Measurements from ENCODE around the gene PTPRT. TPM values are rescaled to one million over a fixed set of nuclear protein-coding genes. Genes with fewer than 3 reads are reported as not detected.

The PTPRT gene
- total RNA-seq, 1 experiment from 2014 or later = 0.13 TPM

GRCh38 chr20:42875581-42875980, 314.1 kb downstream of the PTPRT start:
- Histone ChIP-seq H3K79me1 (ENCODE audit: insufficient read depth, low read depth, low read length, poor library complexity, severe bottlenecking) (no peaks in the 10 kb centered on the region), H3K23ac (ENCODE audit: insufficient read length, low read depth, low read length) (no peak overlapping the region), H4K8ac (replicated peaks; ENCODE audit: insufficient read length, low read depth, low read length) (no peak overlapping the region), H3T11ph (ENCODE audit: low read length) (no peak overlapping the region), H3K9me3 (ENCODE audit: control insufficient read depth, low read depth, low read length) (no peaks in the 10 kb centered on the region), H2AK5ac (ENCODE audit: insufficient read length, low read length) (no peak overlapping the region), H2BK5ac (ENCODE audit: insufficient read length, low read length) (no peak overlapping the region), H4K5ac (ENCODE audit: insufficient read length, low read depth, low read length) (no peak overlapping the region), H2BK12ac (ENCODE audit: insufficient read length, low read depth, low read length) (no peak overlapping the region), H3K23me2 (ENCODE audit: insufficient read length, low read depth, low read length, poor library complexity, severe bottlenecking) (no peaks in the 10 kb centered on the region), H3K4me2 (ENCODE audit: insufficient read depth, insufficient read length, low read length) (no peak overlapping the region), H2BK15ac (ENCODE audit: low read depth, low read length) (no peak overlapping the region), H3K14ac (ENCODE audit: insufficient read depth, low read length) (no peak overlapping the region), H3K4ac (ENCODE audit: low read depth, low read length) (no peak overlapping the region), H2AFZ (ENCODE audit: low read length) (no peak overlapping the region), H2BK20ac (ENCODE audit: low read depth, low read length, poor library complexity, severe bottlenecking) (no peak overlapping the region), H3K56ac (ENCODE audit: insufficient read length, low read depth, low read length) (no peak overlapping the region), H3K79me2 (ENCODE audit: insufficient read depth, low read length) (no peaks in the 10 kb centered on the region), H3K4me1 (ENCODE audit: insufficient read depth, low read length) (no peaks in the 10 kb centered on the region), H3K18ac (ENCODE audit: insufficient read length, low read depth, low read length) (no peak overlapping the region), H3K27me3 (ENCODE audit: insufficient read depth, low read length) (no peaks in the 10 kb centered on the region), H2BK120ac (ENCODE audit: low read depth, low read length, poor library complexity, severe bottlenecking) (no peak overlapping the region), H4K91ac (ENCODE audit: insufficient read length, low read depth, low read length) (no peak overlapping the region), H4K20me1 (ENCODE audit: control insufficient read depth, insufficient read depth, insufficient read length) (no peaks in the 10 kb centered on the region), H3K27ac (ENCODE audit: insufficient read length, low read depth, low read length) (no peak overlapping the region), H3K9ac (ENCODE audit: extremely low read depth, insufficient read length, low read length) (no peak overlapping the region)
- no peak for TF ChIP-seq CTCF (conservative IDR thresholded peaks at IDR 0.05)
- Mint-ChIP-seq H3K4me3 (no peak overlapping the region), H3K27ac (no peak overlapping the region), H3K36me3 (ENCODE audit: insufficient read depth in 1 of 3, low read depth in 3 of 3) (no peaks in the 10 kb centered on the region), H3K9me3 (no peaks in the 10 kb centered on the region; a peak in 1 of 5 replicates), H3K4me1 (no peaks in the 10 kb centered on the region), H3K27me3 (ENCODE audit: low read depth) (0 out of 2 replicates have a peak, but pooled peaks cover 3% of the 10 kb centered on the region)
- DNase-seq = no peak
- WGBS (ENCODE audit: extremely low coverage, insufficient read length, low lambda C conversion rate) = no CpG with 5 or more reads among the region's 2 CpGs
